Endothelial cell of umbilical vein (primary cell): ENCODE data around the gene KCNG1.

Experiments used
- CTCF ChIP-seq, 2 donors: IDR thresholded peaks; 1 replicate in 1 of 2; 2 replicates in 1 of 2; pipeline ENCODE4 v1.5.1; 2011; ENCODE audit warnings: low read length in 2 of 2, mild to moderate bottlenecking in 2 of 2, moderate library complexity in 2 of 2, control low read depth in 1 of 2, inconsistent platforms in 1 of 2, low read depth in 1 of 2; ENCODE audit not compliant: insufficient read depth in 1 of 2; ENCODE audit errors: extremely low read depth in 1 of 2
- EZH2 ChIP-seq: IDR thresholded peaks from 2 replicates; pipeline ENCODE4 v1.6.1; 2012; ENCODE audit warnings: borderline replicate concordance, low read depth, mild to moderate bottlenecking, moderate library complexity, low read length, inconsistent platforms; ENCODE audit not compliant: severe bottlenecking
- FOS ChIP-seq: IDR thresholded peaks from 2 replicates; pipeline ENCODE4 v1.6.1; 2011; ENCODE audit warnings: mild to moderate bottlenecking, low read length, moderate library complexity, borderline replicate concordance; ENCODE audit not compliant: insufficient read depth
- GATA2 ChIP-seq: IDR thresholded peaks from 2 replicates; pipeline ENCODE4 v1.7.0; 2011; ENCODE audit warnings: low read depth, mild to moderate bottlenecking, moderate library complexity, mixed read lengths, low read length; ENCODE audit not compliant: insufficient read length, insufficient read depth
- JUN ChIP-seq: IDR thresholded peaks from 2 replicates; pipeline ENCODE4 v1.6.1; 2011; ENCODE audit warnings: borderline replicate concordance, low read depth; ENCODE audit not compliant: insufficient read length, insufficient read depth
- MAX ChIP-seq: IDR thresholded peaks from 2 replicates; pipeline ENCODE4 v1.6.1; 2011; ENCODE audit not compliant: insufficient read depth, insufficient read length
- MYC ChIP-seq: IDR thresholded peaks from one replicate; pipeline ENCODE4 v1.6.1; 2011; ENCODE audit warnings: mild to moderate bottlenecking, low read depth, low read length
- POLR2A ChIP-seq: IDR thresholded peaks from 2 replicates; pipeline ENCODE4 v1.6.1; 2012; ENCODE audit warnings: low read depth, mild to moderate bottlenecking, control low read depth, low read length
- POLR2AphosphoS5 ChIP-seq: IDR thresholded peaks from 2 replicates; pipeline ENCODE4 v1.6.1; 2012; ENCODE audit warnings: low read depth, mild to moderate bottlenecking, control low read depth, low read length, moderate library complexity; ENCODE audit not compliant: insufficient read depth

- TF ChIP-seq CTCF (IDR thresholded peaks at IDR 0.05; ENCODE audit: extremely low read depth in 1 of 2, insufficient read depth in 1 of 2, low read depth in 1 of 2, low read length in 2 of 2) (no peak), EZH2 (no peak), POLR2A (no peak), MYC (no peak), POLR2AphosphoS5 (no peak), FOS (no peak), MAX (no peak), GATA2 (no peak), JUN (no peak)
Measured at GRCh38 chr20:51036226-51036625, 13.3 kb upstream of the KCNG1 start.
